Stimulated activated CD8-positive, alpha-beta memory T cell treated with anti-CD3 and anti-CD28 coated beads, Interleukin-4, amount 100 ng/mL, for 24 hours (primary cell): ENCODE results near the gene MFRP.

ENCODE experiments used
- DNase-seq: peaks from one replicate; pipeline ENCODE4 v3.0.0-alpha.2; 2020; ENCODE audit warnings: low read depth

Gene MFRP

GRCh38 chr11:119338318-119338890 lies 8.1 kb downstream of the MFRP start:
- DNase-seq = peak; percentile 47

GRCh38 chr11:119337581-119338317 lies 8.8 kb downstream of the MFRP start:
- DNase-seq = no peak

DNA sequence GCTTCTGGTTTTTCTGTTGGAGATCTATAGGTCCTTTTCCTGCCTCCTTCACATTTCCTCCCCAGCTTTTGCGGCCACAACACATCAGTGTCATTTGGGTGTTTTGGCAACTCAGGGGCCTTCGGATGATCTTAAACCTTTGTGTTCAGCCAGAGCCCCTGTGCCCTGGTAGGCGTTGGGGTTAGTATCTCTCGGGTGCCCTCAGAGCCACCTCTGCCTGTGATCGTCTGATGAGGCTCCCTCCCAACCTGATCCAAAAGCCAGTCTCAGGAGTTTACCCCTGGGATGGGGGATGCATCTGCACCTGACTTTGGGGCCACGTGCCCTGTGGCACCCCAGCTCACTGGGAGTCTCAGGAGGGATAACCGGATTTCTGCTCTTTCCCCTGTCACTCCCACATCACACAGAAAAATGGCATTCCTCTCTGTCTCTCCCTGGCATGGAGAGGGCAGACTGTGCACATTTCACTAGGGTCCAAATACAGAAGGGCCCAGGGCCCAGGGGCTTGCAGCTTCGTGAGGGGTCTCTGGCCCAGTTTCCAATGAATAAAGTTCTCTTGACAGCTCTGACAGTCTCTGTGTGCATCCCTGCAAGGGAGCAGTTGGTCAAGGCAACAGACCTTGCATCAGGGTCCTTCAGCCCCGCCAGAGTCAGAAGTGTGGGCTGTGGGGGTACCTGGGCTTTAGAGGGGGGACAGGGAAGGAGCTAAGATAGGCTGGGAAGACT lies 9.6 kb downstream of the MFRP start:
- no peak for DNase-seq

- DNase-seq = no peak
Measured at GRCh38 chr11:119335655-119336543, 10.6 kb downstream of the MFRP start.

DNA sequence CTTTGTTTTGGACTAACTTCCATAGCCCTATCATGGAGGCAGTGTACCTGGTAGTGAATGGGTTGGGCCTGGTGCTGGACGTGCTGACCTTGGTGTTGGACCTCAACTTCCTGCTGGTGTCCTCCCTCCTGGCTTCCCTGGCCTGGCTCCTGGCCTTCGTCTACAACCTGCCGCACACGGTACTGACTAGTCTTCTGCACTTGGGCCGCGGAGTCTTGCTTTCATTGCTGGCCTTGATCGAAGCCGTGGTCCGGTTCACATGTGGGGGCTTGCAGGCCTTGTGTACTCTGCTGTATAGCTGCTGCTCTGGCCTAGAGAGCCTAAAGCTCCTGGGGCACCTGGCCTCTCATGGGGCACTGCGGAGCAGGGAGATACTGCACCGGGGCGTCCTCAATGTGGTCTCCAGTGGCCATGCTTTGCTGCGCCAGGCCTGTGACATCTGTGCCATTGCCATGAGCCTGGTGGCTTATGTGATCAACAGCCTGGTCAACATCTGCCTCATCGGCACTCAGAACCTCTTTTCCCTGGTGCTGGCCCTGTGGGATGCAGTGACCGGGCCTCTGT lies 11.3 kb downstream of the MFRP start:
- DNase-seq = no peak

DNA sequence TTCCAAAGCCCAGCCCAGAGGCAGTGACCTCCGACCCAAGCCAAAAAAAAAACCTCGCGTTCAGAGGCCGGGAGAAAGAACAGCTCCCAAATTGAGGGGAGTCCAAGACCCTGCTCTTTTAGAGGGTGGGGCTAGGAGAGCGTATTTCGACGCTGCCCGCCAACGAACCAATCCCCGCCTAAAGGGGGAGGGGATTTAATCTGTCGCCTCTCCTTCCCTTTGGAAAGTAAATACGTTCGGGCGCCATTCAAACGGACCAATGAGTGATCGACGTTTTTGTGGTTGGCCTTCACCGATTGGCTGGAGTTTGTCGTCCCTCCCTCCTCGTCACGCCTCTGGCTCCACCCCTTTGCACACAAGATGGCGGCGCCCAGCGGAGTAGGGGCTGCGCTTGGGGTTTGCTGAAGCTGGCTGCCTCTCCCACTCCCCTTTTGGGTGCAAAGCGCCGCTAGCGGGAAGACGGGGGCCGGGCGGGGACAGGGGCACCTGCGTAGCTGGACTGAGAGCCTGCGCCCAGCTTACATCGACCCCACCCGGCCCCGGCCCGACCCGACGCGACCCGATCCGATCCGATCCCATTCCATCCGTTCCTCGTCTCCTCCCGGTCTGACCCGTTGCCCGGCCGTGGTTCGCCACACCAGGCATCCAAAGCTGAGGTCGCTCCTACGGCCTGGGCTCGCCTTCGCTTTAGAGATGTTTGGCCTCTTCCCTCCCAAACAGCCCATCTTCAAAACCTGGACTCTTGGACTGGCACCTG lies 12.2 kb downstream of the MFRP start, which contains the start of gene RNF26:
TSS of gene RNF26 (plus strand) at position 354 of the 757 bp plus-strand sequence. CDS start 596 bp downstream, outside the sequence.
- DNase-seq = peak; percentile 85

GRCh38 chr11:119332111-119332765 lies 14.3 kb downstream of the MFRP start:
- DNase-seq = no peak

GRCh38 chr11:119330237-119330636 lies 16.3 kb downstream of the MFRP start:
- DNase-seq = no peak

- no peak for DNase-seq
Measured at GRCh38 chr11:119329320-119329719, 17.2 kb downstream of the MFRP start.

GRCh38 chr11:119324189-119324588 lies 22.3 kb downstream of the MFRP start:
- DNase-seq = no peak

DNA sequence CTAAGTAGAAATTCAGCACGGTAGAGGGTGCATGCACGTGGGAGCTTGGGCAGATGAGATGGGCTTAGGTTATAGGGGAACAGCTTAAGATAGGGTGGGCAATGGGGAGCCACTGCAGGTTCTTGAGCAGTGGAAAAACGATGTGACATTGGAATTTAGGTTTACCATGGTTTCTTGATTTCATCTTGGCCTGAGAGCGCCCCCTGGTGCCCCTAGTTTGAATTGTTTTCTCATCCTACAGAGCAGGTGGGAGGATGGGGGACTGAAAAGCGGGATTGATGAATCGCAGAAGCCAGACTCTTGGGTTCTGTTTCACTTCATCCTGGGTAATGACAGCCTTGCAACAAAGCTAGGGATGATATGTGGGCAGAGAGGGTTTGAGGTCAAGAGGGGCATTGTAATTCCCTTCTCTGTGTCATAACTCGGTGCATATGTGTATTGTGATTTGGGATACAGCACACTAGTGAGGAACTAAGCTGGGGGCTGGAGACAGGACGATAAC lies 22.9 kb downstream of the MFRP start:
- DNase-seq = peak; percentile 69

- no peak for DNase-seq
Measured at GRCh38 chr11:119322921-119323531, 23.5 kb downstream of the MFRP start.

- DNase-seq = no peak
Measured at GRCh38 chr11:119322360-119322739, 24.2 kb downstream of the MFRP start.

- no peak for DNase-seq
Measured at GRCh38 chr11:119320776-119321524, 25.6 kb downstream of the MFRP start.

- no peak for DNase-seq
Measured at GRCh38 chr11:119320240-119320775, 26.2 kb downstream of the MFRP start.

DNA sequence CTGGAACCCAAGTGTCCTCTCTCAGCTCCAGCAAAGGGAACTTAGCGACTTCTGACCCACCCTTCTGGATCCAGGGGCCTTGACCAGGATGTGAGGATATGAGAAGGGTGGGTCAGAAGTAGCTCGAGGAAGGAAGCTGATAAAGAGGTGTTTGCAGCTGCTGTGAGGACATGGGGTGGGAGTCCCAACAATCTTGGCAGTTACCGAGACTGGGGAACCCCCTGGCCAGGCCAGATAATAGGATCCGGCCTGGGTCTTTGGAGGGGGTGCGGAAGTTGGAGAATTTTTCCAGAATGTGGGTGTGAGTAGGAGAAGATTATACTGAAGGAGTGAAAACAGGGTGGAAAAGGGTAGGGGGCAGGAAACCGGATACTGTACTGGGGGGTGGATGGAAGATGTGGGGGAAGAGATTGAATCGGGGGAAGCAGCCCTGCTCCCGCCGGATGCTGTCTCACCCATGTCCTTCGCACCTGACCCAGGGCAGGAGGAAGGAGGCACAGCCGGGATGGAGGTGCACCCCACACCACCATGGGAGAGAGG lies 26.7 kb downstream of the MFRP start:
- no peak for DNase-seq

- no peak for DNase-seq
Measured at GRCh38 chr11:119319136-119319699, 27.3 kb downstream of the MFRP start.
